Mesothelial cell of epicardium (in vitro differentiated cells): ENCODE data around the gene GAN. TPM values are rescaled to one million over a fixed set of nuclear protein-coding genes. Genes with fewer than 3 reads are reported as not detected.

Source experiments
- DNase-seq, 2 experiments: peaks; one replicate each; pipeline ENCODE4 v3.0.0; 2021; ENCODE audit warnings: low spot score in 2 of 2; ENCODE audit not compliant: unreplicated experiment in 2 of 2
- H3K27ac Mint-ChIP-seq: 2 replicates; pipeline ENCODE4 v1.8.0; 2021; ENCODE audit warnings: mixed read lengths
- H3K27me3 Mint-ChIP-seq: 2 replicates; pipeline ENCODE4 v1.8.0; 2021; ENCODE audit warnings: low read depth, mixed read lengths
- H3K36me3 Mint-ChIP-seq: 2 replicates; pipeline ENCODE4 v1.8.0; 2021; ENCODE audit warnings: mixed read lengths
- H3K4me1 Mint-ChIP-seq: 2 replicates; pipeline ENCODE4 v1.8.0; 2021; ENCODE audit warnings: mixed read lengths
- H3K4me3 Mint-ChIP-seq: 2 replicates; pipeline ENCODE4 v1.8.0; 2021; ENCODE audit warnings: mild to moderate bottlenecking, moderate library complexity, mixed read lengths
- H3K9me3 Mint-ChIP-seq: 2 replicates; pipeline ENCODE4 v1.8.0; 2021; ENCODE audit warnings: mixed read lengths
- CTCF ChIP-seq: fragments of 200-600 bp; sonication (generic); IDR thresholded peaks from one replicate; pipeline ENCODE4 v1.5.0; 2021; ENCODE audit warnings: antibody characterized with exemption; ENCODE audit not compliant: unreplicated experiment
- total RNA-seq: library from RNA; stranded (reverse); gene quantifications from 3 replicates; pipeline ENCODE4 v1.2.1, GENCODE V29; 2021

The GAN gene
- total RNA-seq, 1 donor from 2014 or later: 14.2 TPM

- Mint-ChIP-seq H3K9me3 (no peaks in the 10 kb centered on the region), H3K36me3 (peaks cover 9% of the 10 kb centered on the region), H3K27ac (peak overlapping the region; percentile 4), H3K4me1 (no peaks in the 10 kb centered on the region), H3K4me3 (no peak overlapping the region), H3K27me3 (no peaks in the 10 kb centered on the region)
- no peak for DNase-seq
- TF ChIP-seq CTCF: no peak
These were observed 69.2 kb downstream of the GAN start for GRCh38 chr16:81384006-81384405.

DNA sequence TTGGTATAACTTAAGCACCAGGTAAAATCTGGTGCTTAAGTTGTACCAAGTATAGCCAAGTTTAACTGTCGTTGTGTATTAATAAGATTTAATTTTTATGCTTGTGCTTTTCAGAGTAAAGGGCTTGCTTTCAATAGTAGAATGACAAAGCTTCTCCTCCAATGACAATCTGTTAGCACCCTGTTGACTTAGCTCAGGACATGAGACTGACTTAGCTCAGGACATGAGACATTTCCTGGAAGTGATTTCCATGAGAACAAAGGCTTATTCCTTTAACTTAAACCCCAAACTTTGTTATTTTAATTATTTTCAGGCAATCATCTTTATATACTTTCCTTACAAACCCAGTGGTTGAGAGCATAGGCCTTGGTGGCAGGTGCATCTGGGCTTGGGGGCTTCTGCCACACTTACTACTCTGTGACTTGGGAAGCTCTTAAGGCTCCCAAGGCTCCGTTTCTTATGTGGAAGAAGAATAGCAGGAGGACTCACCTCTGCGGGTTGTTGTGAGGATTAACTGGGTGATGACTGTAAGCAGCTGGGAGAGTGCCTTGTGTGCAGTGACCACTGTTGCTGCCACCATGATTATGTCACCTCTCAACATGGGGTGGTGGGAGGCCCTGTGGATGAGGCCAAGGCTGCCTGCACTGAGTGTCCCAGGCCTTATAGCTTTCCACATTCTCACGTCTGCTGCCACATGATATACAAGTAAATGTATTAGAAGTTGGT lies 70.4 kb downstream of the GAN start:
- TF ChIP-seq CTCF: no peak
- no peak overlapping the region for H3K27ac Mint-ChIP-seq
- no peaks in the 10 kb centered on the region for H3K27me3 Mint-ChIP-seq
- DNase-seq: no peak
- H3K9me3 Mint-ChIP-seq: no peaks in the 10 kb centered on the region
- H3K4me1 Mint-ChIP-seq: no peaks in the 10 kb centered on the region
- no peak overlapping the region for H3K4me3 Mint-ChIP-seq
- peaks cover 17% of the 10 kb centered on the region for H3K36me3 Mint-ChIP-seq

DNA sequence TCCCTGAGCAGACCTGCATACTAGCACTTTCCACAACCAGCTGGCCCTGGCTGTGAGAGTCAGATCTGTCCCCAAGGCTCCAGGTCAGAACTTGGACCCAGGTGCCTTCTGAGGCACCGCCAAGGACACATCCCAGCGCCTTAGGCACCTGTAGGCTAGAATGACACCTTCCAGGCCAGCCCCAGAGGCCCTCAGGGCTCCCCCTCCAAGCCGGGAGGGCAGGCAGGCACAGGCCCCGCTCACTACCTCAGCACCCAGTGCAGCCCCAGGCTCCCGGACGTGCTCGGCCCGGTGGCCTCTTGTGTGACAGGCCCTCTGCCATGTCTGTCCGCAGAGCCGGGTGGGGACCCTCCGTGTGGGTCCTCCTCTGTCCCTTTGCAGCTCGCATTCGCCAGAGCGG lies 73.6 kb downstream of the GAN start:
- no peak for DNase-seq
- no peak for TF ChIP-seq CTCF
- H3K4me3 Mint-ChIP-seq: no peak overlapping the region
- peaks cover 3% of the 10 kb centered on the region for H3K9me3 Mint-ChIP-seq
- peaks cover 32% of the 10 kb centered on the region for H3K36me3 Mint-ChIP-seq
- no peak overlapping the region for H3K27ac Mint-ChIP-seq
- no peaks in the 10 kb centered on the region for H3K4me1 Mint-ChIP-seq
- H3K27me3 Mint-ChIP-seq: no peaks in the 10 kb centered on the region

GRCh38 chr16:81390840-81391239 lies 76.1 kb downstream of the GAN start:
- Mint-ChIP-seq H3K27me3 (no peaks in the 10 kb centered on the region), H3K27ac (no peak overlapping the region), H3K4me3 (no peak overlapping the region), H3K36me3 (peaks cover 35% of the 10 kb centered on the region), H3K9me3 (peaks cover 5% of the 10 kb centered on the region), H3K4me1 (peaks cover 5% of the 10 kb centered on the region)
- DNase-seq: no peak
- no peak for TF ChIP-seq CTCF

DNA sequence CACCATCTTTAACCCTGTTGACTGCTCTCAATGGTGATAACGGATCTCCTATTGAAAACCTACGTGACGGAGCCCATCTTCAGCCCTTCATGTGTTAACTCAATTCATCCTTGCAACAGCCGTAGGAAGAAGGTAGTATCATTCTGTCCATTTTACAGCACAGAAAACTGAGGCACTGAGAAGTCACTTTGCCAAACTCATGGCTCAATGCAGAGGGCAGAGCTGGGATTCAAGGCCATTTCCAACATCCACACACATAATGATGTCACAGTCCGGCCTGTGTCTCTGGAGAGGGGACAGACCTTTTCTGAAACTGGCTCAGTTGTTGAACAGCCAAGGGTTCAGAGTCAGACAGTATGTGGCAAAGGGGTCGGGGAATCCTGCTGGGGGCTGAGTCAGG lies 77.2 kb downstream of the GAN start:
- H3K27me3 Mint-ChIP-seq: no peaks in the 10 kb centered on the region
- H3K27ac Mint-ChIP-seq: no peak overlapping the region
- no peak for DNase-seq
- H3K9me3 Mint-ChIP-seq: peaks cover 5% of the 10 kb centered on the region
- peaks cover 35% of the 10 kb centered on the region for H3K36me3 Mint-ChIP-seq
- H3K4me3 Mint-ChIP-seq: no peak overlapping the region
- peaks cover 5% of the 10 kb centered on the region for H3K4me1 Mint-ChIP-seq
- no peak for TF ChIP-seq CTCF

DNA sequence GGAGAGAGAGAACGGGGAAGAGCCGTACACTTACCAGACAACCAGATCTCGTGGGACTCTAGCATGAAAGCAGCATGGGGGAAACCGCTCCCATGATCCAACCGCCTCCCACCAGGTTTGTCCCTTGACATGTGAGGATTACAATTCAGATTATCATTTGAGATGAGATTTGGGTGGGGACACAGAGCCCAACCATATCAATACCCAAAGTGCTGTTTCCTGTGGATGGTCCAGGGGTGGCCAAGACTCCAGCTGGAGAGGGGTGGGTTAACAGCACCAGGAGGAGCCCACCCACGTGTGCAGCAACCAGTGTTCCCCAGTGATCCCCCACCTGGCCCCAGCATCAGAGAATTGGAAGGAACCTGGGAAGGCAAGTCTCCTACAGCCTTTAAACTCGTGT lies 79.7 kb downstream of the GAN start:
- Mint-ChIP-seq H3K4me1 (peaks cover 5% of the 10 kb centered on the region), H3K4me3 (no peak overlapping the region), H3K27ac (no peak overlapping the region), H3K36me3 (peaks cover 24% of the 10 kb centered on the region), H3K9me3 (peaks cover 8% of the 10 kb centered on the region), H3K27me3 (no peaks in the 10 kb centered on the region)
- TF ChIP-seq CTCF: no peak
- DNase-seq: no peak
